Inferior parietal cortex (tissue), 1 donor: ENCODE data around the gene KLK12.

ENCODE experiments used
- DNase-seq: peaks from one replicate; pipeline ENCODE4 v3.0.0-alpha.2; 2016; ENCODE audit errors: extremely low spot score

The KLK12 gene

GRCh38 chr19:51047031-51047335, 12.2 kb upstream of the KLK12 start:
- DNase-seq = no peak

GRCh38 chr19:51044327-51044726, 9.5 kb upstream of the KLK12 start:
- DNase-seq = no peak

GRCh38 chr19:51043497-51043896, 8.7 kb upstream of the KLK12 start:
- DNase-seq = no peak

DNA sequence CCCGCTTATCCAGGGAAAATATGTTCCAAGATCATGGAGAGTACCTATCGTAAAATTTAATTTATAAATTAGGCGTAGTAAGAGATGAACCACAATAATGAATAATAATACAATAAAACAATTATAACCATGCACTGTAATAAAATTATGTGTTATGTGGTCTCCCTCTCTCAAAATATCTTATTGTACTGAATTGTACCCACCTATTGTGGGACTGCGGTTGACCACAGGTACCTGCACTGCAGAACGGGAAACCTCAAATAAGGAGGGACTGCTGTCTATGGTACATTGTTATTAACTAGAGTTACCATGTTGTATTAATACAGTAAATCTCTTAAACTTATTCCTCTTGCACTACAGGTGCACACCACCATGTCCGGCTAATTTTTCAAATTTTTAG, 5.3 kb upstream of the KLK12 start:
- DNase-seq = no peak

GRCh38 chr19:51036519-51036918, 1.7 kb upstream of the KLK12 start:
- DNase-seq = no peak

- no peak for DNase-seq
Measured at GRCh38 chr19:51031880-51032225, 2.9 kb downstream of the KLK12 start.

- no peak for DNase-seq
Measured at GRCh38 chr19:51031220-51031879, 3.5 kb downstream of the KLK12 start.

GRCh38 chr19:51030631-51031030, 4.2 kb downstream of the KLK12 start:
- no peak for DNase-seq

- DNase-seq = no peak
Measured at GRCh38 chr19:51029718-51030117, 5.1 kb downstream of the KLK12 start.

DNA sequence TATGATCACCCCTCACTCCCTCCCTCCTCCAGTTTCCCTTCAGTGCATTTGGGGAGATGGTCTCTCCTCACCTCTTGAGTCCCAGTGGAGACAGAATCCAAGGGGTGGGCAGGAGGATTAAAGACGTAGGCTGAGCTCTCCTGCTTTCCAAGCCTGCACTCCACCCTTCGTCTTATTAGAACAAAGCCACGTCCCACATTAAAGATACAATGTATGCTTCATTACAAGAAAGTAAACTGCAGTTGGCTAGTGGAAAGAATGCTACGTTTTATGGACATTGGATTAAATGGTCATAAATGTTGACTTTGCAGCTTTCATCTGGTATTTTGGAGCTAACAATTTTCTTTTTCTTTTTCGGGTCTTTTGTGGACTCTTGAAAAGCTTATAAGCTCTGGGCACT, 6.9 kb downstream of the KLK12 start:
- no peak for DNase-seq

GRCh38 chr19:51027126-51027806, 7.5 kb downstream of the KLK12 start:
- no peak for DNase-seq

DNA sequence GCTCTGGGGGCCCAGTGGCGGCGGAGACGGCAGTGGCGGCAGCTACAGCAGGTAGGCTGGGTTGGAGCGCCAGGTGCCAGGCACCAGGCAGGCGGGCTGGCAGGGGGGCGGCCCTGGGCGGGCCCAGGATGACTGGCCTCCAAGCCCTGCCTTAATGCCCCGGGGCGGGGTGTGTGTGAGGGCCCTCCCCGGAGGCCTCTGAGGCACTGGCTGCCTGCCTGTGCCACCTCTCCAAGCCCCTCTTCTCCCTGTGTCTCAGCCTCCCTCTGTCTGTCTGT, 8.3 kb downstream of the KLK12 start, which contains the start of gene KLK11:
TSS of gene KLK11 (minus strand) at position 63 of the 278 bp plus-strand sequence. CDS start 985 bp downstream, outside the sequence.
- no peak for DNase-seq

- DNase-seq = no peak
Measured at GRCh38 chr19:51025809-51026553, 8.8 kb downstream of the KLK12 start.

- no peak for DNase-seq
Measured at GRCh38 chr19:51025401-51025800, 9.4 kb downstream of the KLK12 start.

GRCh38 chr19:51024924-51025323, 9.9 kb downstream of the KLK12 start:
- DNase-seq = no peak

GRCh38 chr19:51023946-51024345, 10.9 kb downstream of the KLK12 start:
- no peak for DNase-seq

- DNase-seq = no peak
Measured at GRCh38 chr19:51022526-51022925, 12.3 kb downstream of the KLK12 start.

- DNase-seq = peak; percentile 64
Measured at GRCh38 chr19:51020988-51021651, 13.7 kb downstream of the KLK12 start.

DNA sequence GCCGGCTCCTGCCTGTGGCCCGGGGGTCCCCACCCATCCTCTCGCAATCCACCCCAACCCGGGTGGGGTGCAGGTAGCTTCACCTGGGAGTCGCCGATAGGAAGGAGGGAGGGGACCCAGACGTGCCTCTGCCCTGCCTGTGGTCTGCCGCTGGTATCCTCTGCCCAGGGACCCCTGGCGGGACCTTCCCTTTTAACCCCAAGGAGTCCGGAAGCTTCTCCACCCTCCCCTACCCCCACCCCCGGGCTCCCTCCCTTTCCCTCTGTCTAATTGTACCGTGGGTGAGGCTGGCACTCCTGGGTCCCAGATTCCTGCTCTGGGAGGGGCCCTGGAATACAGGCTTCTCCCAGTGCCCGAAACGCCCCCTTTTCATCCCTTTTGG, 15.3 kb downstream of the KLK12 start, which contains the start of gene KLK10:
TSS of gene KLK10 (minus strand) at position 166 of the 382 bp plus-strand sequence. CDS start 579 bp downstream, outside the sequence.
- no peak for DNase-seq

GRCh38 chr19:51018745-51019543, 15.9 kb downstream of the KLK12 start:
- DNase-seq = no peak

DNA sequence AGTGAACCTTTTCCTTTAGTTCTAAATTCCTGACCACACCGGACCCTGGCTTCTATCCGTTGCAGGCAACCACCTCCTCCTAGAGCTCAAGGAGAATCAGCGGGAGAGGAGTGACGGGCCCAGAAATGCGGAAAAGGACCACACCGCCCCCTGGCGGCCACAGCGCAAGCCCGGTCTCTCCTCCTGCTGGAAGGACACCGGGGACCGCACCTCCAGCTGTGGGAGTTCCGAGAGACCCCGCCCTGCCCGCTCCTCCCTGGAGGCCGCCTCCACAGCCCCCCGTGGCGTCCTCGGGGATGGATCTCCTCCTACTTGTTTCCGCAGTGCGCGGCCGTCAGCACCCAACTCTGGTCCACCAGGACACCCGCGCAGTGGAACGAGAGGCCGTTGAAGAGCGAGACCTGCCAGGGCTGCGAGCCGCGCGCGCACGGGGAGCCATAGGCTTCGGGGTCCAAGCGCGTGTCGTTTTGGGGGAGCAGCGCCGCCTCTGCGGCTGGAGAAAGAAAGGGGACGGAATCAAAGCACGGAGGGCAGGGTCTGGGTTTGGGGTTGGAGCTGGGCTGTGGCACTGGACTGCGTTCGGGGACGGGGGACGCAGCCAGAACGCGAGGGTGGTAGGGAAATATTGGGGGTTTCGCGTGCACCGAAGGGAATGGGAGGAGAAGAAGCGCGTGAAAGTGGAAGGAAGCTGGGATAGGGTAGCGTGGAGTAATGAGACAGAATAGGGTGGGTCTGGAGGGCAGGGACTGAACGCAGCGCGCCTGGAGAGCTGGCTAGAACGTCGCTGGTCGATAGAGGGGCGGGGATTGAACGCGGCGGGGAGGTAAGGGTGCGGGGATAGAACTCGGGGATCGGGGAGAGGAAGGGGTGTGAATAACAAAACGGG, 17.8 kb downstream of the KLK12 start:
- DNase-seq = peak; percentile 65
